Osteoblast (primary cell): ENCODE results near the gene PUS7L. TPM values are rescaled to one million over a fixed set of nuclear protein-coding genes. Genes with fewer than 3 reads are reported as not detected.
"Not testable (repeated sequence)": the region's sequence is repeated elsewhere in the genome, so short reads cannot be mapped to it uniquely, and the experiment has no call there.

Experiments used
- DNase-seq: peaks from one replicate; pipeline ENCODE4 v3.0.0; 2011; ENCODE audit warnings: low spot score, mixed read lengths; ENCODE audit not compliant: insufficient read length; ENCODE audit errors: missing footprints
- H2AFZ ChIP-seq: 2 replicates; pipeline ENCODE4 v1.6.0; 2011; ENCODE audit warnings: mild to moderate bottlenecking, low read length
- H3K27ac ChIP-seq: 2 replicates; pipeline ENCODE4 v1.5.1; 2011; ENCODE audit warnings: mild to moderate bottlenecking, low read depth, low read length, moderate library complexity
- H3K27me3 ChIP-seq: 2 replicates; pipeline ENCODE4 v1.6.0; 2012; ENCODE audit warnings: mild to moderate bottlenecking, control low read depth, inconsistent platforms, low read length, moderate library complexity; ENCODE audit not compliant: insufficient read depth
- H3K36me3 ChIP-seq: 2 replicates; pipeline ENCODE4 v1.5.1; 2011; ENCODE audit warnings: mild to moderate bottlenecking, low read length, control low read depth, moderate library complexity; ENCODE audit not compliant: insufficient read depth
- H3K4me1 ChIP-seq: 2 replicates; pipeline ENCODE4 v1.5.1; 2011; ENCODE audit warnings: mild to moderate bottlenecking, low read length, control low read depth, moderate library complexity; ENCODE audit not compliant: insufficient read depth
- H3K4me2 ChIP-seq: 2 replicates; pipeline ENCODE4 v1.6.0; 2011; ENCODE audit warnings: mild to moderate bottlenecking, low read length; ENCODE audit not compliant: insufficient read depth
- H3K4me3 ChIP-seq: fragments of 200-600 bp; sonication (generic); 3 replicates; pipeline ENCODE4 v1.5.1; 2012; ENCODE audit warnings: mild to moderate bottlenecking, low read length, inconsistent platforms; ENCODE audit not compliant: insufficient read depth
- H3K79me2 ChIP-seq: 2 replicates; pipeline ENCODE4 v1.6.0; 2012; ENCODE audit warnings: mild to moderate bottlenecking, low read length, control low read depth, inconsistent platforms; ENCODE audit not compliant: insufficient read depth
- H3K9me3 ChIP-seq: 2 replicates; pipeline ENCODE4 v1.5.1; 2011; ENCODE audit warnings: low read depth, low read length, control low read depth
- H4K20me1 ChIP-seq: 2 replicates; pipeline ENCODE4 v1.6.0; 2012; ENCODE audit warnings: mild to moderate bottlenecking, low read length, control low read depth; ENCODE audit not compliant: insufficient read depth
- total RNA-seq: library from RNA; depleted of rRNA; stranded (reverse); fragments of >200 nt; gene quantifications from 2 replicates; pipeline ENCODE4 v1.2.3, GENCODE V29; 2012
- TF ChIP-seq, protein P1 (sequence below): IDR thresholded peaks from 2 replicates; pipeline ENCODE4 v1.5.1; 2011; ENCODE audit warnings: mild to moderate bottlenecking, low read depth, low read length, moderate library complexity; ENCODE audit errors: extremely low read depth

The PUS7L gene
- total RNA-seq, 1 donor, result 20.6 TPM

DNA sequence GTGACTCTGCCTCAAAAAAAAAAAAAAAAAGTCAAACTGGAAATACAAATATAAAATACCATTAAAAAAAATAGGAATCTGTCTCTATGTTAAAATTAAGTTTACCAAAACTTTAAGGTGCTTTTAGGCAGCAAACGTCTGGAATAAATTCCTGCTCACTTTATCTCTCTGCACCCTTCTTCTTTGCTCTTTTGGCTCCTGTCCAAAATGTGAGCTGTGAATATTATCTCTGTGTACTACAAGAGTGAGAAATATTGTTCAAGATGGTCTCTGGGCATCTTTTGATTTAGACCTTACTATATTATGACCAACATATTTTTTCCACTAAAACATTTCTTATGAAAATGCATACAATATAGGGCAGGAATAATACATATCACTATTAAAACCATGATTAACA, 63.7 kb downstream of the PUS7L start:
- H3K9me3 ChIP-seq, result no peaks in the 10 kb centered on the region
- no peak overlapping the region for H3K27ac ChIP-seq
- no peaks in the 10 kb centered on the region for H3K27me3 ChIP-seq
- H2AFZ ChIP-seq, result no peak overlapping the region
- no peak overlapping the region for H3K4me3 ChIP-seq
- no peaks in the 10 kb centered on the region for H3K4me1 ChIP-seq
- no peaks in the 10 kb centered on the region for H4K20me1 ChIP-seq
- H3K4me2 ChIP-seq, result no peak overlapping the region
- no peaks in the 10 kb centered on the region for H3K36me3 ChIP-seq
- no peaks in the 10 kb centered on the region for H3K79me2 ChIP-seq
- no peak for DNase-seq
- TF ChIP-seq, protein P1, sequence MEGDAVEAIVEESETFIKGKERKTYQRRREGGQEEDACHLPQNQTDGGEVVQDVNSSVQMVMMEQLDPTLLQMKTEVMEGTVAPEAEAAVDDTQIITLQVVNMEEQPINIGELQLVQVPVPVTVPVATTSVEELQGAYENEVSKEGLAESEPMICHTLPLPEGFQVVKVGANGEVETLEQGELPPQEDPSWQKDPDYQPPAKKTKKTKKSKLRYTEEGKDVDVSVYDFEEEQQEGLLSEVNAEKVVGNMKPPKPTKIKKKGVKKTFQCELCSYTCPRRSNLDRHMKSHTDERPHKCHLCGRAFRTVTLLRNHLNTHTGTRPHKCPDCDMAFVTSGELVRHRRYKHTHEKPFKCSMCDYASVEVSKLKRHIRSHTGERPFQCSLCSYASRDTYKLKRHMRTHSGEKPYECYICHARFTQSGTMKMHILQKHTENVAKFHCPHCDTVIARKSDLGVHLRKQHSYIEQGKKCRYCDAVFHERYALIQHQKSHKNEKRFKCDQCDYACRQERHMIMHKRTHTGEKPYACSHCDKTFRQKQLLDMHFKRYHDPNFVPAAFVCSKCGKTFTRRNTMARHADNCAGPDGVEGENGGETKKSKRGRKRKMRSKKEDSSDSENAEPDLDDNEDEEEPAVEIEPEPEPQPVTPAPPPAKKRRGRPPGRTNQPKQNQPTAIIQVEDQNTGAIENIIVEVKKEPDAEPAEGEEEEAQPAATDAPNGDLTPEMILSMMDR, result no peak

DNA sequence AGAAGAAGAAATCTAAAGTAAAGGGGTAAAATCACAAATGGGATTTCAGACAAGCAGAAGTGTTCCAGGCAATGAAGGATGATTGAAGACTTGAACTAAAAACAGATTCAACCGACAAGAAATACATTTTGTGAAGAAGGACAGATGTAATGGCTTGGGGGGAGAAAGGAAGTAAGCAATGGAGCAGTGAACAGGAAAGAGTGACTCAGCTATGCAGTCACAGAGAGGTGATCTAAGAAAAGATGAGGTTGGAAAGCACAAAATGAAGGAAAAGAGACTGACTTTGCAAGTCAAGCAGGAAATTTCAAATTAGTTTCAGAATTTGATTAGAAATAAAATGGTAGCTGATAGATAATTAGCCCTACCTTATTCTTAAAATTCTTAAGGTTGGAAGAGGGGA, 66.5 kb downstream of the PUS7L start:
- Histone ChIP-seq H3K27me3 (no peaks in the 10 kb centered on the region), H3K4me1 (no peaks in the 10 kb centered on the region), H2AFZ (no peak overlapping the region), H3K9me3 (no peaks in the 10 kb centered on the region), H4K20me1 (no peaks in the 10 kb centered on the region), H3K79me2 (no peaks in the 10 kb centered on the region), H3K4me2 (no peak overlapping the region), H3K36me3 (no peaks in the 10 kb centered on the region), H3K27ac (no peak overlapping the region), H3K4me3 (no peak overlapping the region)
- no peak for DNase-seq
- TF ChIP-seq, protein P1, result no peak

DNA sequence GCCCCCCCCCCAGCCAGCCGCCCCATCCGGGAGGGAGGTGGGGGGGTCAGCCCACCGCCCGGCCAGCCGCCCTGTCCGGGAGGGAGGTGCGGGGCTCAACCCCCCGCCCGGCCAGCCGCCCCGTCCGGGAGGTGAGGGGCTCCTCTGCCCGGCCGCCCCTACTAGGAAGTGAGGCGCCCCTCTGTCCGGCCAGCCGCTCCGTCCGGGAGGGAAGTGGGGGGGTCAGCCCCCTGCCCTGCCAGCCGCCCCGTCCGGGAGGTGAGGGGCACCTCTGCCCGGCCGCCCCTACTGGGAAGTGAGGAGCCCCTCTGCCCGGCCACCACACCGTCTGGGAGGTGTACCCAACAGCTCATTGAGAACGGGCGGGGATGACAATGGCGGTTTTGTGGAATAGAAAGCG, 73.1 kb downstream of the PUS7L start:
- not testable (repeated sequence) for DNase-seq, H3K79me2 ChIP-seq, H3K9me3 ChIP-seq, H4K20me1 ChIP-seq, H2AFZ ChIP-seq, H3K36me3 ChIP-seq, H3K4me2 ChIP-seq, H3K4me3 ChIP-seq, H3K27me3 ChIP-seq, H3K4me1 ChIP-seq, H3K27ac ChIP-seq

- Histone ChIP-seq H2AFZ (no peak overlapping the region), H3K4me1 (no peaks in the 10 kb centered on the region), H3K27ac (no peak overlapping the region), H3K27me3 (no peaks in the 10 kb centered on the region), H3K79me2 (no peaks in the 10 kb centered on the region), H4K20me1 (no peaks in the 10 kb centered on the region), H3K36me3 (no peaks in the 10 kb centered on the region), H3K4me3 (no peak overlapping the region), H3K9me3 (no peaks in the 10 kb centered on the region), H3K4me2 (no peak overlapping the region)
- TF ChIP-seq, protein P1, result peak; percentile 59
- DNase-seq, result no peak
Measured at GRCh38 chr12:43676183-43676813, 82.3 kb downstream of the PUS7L start.
